Measurements from ENCODE around the gene SELENOI.

Gene SELENOI

DNA sequence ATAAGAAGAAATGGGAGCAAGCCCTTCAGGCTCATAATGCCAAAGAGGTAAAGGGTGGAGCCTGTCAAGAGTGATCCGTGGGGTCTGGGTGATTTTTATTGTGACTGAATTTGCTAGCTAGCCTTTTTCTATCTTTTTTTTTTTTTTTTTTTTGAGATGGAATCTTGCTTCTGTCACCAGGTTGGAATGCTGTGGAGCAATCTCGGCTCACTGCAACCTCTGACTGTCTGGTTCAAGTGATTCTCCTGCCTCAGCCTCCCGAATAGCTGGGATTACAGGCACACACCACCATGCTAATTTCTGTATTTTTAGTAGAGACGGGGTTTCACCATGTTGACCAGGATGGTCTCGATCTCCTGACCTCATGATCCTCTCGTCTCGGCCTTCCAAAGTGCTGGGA is 84.9 kb downstream of the SELENOI start:
- Histone ChIP-seq H3K4me3 (replicated peaks; ENCODE audit: low read depth, low read length) (no peak overlapping the region), H3K27me3 (replicated peaks; ENCODE audit: control insufficient read depth, insufficient read depth, low read length) (no peaks in the 10 kb centered on the region), H3K36me3 (ENCODE audit: control insufficient read depth, insufficient read depth, low read length) (no peaks in the 10 kb centered on the region)
- no peak for DNase-seq (ENCODE audit: extremely low read depth, insufficient read length)
- TF ChIP-seq, protein P1, sequence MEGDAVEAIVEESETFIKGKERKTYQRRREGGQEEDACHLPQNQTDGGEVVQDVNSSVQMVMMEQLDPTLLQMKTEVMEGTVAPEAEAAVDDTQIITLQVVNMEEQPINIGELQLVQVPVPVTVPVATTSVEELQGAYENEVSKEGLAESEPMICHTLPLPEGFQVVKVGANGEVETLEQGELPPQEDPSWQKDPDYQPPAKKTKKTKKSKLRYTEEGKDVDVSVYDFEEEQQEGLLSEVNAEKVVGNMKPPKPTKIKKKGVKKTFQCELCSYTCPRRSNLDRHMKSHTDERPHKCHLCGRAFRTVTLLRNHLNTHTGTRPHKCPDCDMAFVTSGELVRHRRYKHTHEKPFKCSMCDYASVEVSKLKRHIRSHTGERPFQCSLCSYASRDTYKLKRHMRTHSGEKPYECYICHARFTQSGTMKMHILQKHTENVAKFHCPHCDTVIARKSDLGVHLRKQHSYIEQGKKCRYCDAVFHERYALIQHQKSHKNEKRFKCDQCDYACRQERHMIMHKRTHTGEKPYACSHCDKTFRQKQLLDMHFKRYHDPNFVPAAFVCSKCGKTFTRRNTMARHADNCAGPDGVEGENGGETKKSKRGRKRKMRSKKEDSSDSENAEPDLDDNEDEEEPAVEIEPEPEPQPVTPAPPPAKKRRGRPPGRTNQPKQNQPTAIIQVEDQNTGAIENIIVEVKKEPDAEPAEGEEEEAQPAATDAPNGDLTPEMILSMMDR (IDR thresholded peaks at IDR 0.05; ENCODE audit: insufficient read depth, low read length, poor library complexity, severe bottlenecking), result no peak

DNA sequence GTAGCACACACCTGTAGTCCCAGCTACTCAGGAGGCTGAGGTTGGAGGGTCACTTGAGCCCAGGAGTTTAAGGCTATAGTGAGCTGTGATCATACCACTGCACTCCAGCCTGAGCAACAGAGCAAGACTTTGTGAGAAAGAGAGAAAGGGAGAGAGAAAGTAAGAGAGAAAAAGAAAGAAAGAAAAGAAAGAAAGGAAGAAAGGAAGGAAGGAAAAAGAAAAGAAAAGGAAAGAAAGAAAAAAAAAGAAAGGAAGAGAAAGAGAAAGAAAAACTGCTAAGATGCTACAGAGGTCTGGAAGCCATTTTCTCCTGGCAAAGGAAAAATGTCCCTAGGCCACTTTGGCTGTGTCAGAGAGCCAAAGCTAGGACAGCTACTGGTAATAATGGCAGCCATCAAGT is 86.4 kb downstream of the SELENOI start:
- no peaks in the 10 kb centered on the region for H3K27me3 ChIP-seq (replicated peaks; ENCODE audit: control insufficient read depth, insufficient read depth, low read length)
- no peak overlapping the region for H3K4me3 ChIP-seq (replicated peaks; ENCODE audit: low read depth, low read length)
- no peaks in the 10 kb centered on the region for H3K36me3 ChIP-seq (ENCODE audit: control insufficient read depth, insufficient read depth, low read length)
- TF ChIP-seq, protein P1 (IDR thresholded peaks at IDR 0.05; ENCODE audit: insufficient read depth, low read length, poor library complexity, severe bottlenecking), result no peak
- no peak for DNase-seq (ENCODE audit: extremely low read depth, insufficient read length)

DNA sequence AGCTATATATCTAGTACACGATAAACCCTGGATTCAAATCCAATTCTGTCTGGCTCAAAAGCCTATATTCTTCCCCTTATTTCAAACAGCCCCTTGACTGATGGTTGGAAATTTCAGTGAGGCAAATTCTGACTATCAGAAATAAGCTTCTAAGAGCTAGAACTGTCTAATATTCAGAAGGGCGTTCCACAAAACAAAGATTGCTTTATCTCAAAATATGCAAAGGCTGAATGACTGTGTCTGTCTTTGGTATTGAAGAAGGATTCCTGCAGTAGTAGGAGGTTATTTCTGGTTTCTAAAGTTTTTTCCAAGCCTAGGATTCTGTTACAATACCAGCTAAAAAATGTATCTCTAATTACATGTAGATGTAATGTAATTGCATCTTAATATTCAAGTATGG is 86.9 kb downstream of the SELENOI start:
- Histone ChIP-seq H3K4me3 (replicated peaks; ENCODE audit: low read depth, low read length) (no peak overlapping the region), H3K36me3 (ENCODE audit: control insufficient read depth, insufficient read depth, low read length) (no peaks in the 10 kb centered on the region), H3K27me3 (replicated peaks; ENCODE audit: control insufficient read depth, insufficient read depth, low read length) (no peaks in the 10 kb centered on the region)
- TF ChIP-seq, protein P1 (IDR thresholded peaks at IDR 0.05; ENCODE audit: insufficient read depth, low read length, poor library complexity, severe bottlenecking), result no peak
- no peak for DNase-seq (ENCODE audit: extremely low read depth, insufficient read length)

DNA sequence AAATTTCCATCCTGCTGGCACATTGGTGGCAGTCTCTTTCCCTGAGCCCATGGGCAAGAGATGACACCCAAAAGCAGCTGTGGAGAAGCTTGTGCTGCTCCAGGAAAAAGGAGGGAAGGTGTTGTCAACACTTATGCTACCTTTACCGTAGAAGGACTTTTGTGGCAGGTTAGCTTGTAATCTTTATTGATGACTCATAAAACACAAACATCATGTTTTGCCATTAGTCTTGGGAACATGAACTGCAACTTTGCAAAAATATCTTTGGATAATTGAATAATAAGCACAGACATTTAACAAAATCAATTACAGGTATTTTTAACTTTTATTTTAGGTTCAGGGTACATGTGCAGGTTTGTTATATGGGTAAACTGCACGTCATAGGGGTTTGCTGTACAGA is 89.2 kb downstream of the SELENOI start:
- DNase-seq (ENCODE audit: extremely low read depth, insufficient read length), result no peak
- Histone ChIP-seq H3K4me3 (replicated peaks; ENCODE audit: low read depth, low read length) (no peak overlapping the region), H3K36me3 (ENCODE audit: control insufficient read depth, insufficient read depth, low read length) (no peaks in the 10 kb centered on the region), H3K27me3 (replicated peaks; ENCODE audit: control insufficient read depth, insufficient read depth, low read length) (no peaks in the 10 kb centered on the region; the same call in 1 of the 2 replicates)
- TF ChIP-seq, protein P1 (IDR thresholded peaks at IDR 0.05; ENCODE audit: insufficient read depth, low read length, poor library complexity, severe bottlenecking), result no peak

DNA sequence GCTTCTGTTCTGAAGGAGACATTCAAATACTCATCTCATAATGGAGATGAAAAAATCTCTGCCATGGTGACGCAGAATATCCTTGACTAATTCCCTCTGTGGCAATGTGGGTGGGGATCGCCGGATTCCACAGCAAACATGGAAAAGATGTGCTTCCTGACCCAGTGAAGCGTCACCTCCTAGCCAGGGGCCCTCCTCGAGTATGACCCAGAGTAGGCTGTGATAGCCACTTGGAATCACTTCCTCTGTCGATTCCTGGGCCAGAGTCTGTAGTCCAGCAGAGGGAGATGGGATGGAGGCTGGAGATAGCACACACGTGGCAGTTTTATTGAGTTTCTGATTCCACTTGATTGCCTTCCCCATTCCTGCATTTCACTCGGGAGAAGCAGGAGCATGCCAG is 92.6 kb downstream of the SELENOI start:
- no peak overlapping the region for H3K4me3 ChIP-seq (replicated peaks; ENCODE audit: low read depth, low read length)
- TF ChIP-seq, protein P1 (IDR thresholded peaks at IDR 0.05; ENCODE audit: insufficient read depth, low read length, poor library complexity, severe bottlenecking), result no peak
- no peaks in the 10 kb centered on the region for H3K36me3 ChIP-seq (ENCODE audit: control insufficient read depth, insufficient read depth, low read length)
- no peak for DNase-seq (ENCODE audit: extremely low read depth, insufficient read length)
- H3K27me3 ChIP-seq (replicated peaks; ENCODE audit: control insufficient read depth, insufficient read depth, low read length), result no peaks in the 10 kb centered on the region; the same call in 1 of the 2 replicates

DNA sequence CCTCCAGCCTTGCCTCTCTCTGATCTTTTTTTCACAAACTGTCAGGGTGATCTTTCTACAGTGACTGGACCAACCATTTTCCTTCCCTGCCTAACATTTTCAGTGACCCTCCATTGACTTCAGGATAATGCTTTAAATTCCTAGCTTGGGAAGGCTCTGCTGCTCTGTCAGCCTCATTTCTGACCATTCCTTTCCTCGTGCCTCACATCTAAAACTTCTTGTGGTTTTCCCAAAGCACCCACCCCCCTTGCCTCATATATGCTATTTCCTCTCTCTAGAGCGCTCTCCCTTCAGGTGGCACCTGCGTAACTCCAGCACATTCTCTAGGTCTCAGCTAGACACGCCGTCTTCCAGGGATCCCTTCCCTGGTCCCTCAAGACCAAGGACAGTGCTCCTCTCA is 93.0 kb downstream of the SELENOI start:
- no peaks in the 10 kb centered on the region; the same call in 1 of the 2 replicates for H3K27me3 ChIP-seq (replicated peaks; ENCODE audit: control insufficient read depth, insufficient read depth, low read length)
- no peaks in the 10 kb centered on the region for H3K36me3 ChIP-seq (ENCODE audit: control insufficient read depth, insufficient read depth, low read length)
- H3K4me3 ChIP-seq (replicated peaks; ENCODE audit: low read depth, low read length), result no peak overlapping the region
- no peak for DNase-seq (ENCODE audit: extremely low read depth, insufficient read length)
- TF ChIP-seq, protein P1 (IDR thresholded peaks at IDR 0.05; ENCODE audit: insufficient read depth, low read length, poor library complexity, severe bottlenecking), result no peak

Data from GM06990 (cell line).